Measurements from ENCODE around the gene CCDC39. TPM values are rescaled to one million over a fixed set of nuclear protein-coding genes. Genes with fewer than 3 reads are reported as not detected.
A peak's percentile ranks its signal among the peaks of the same experiment; 100 is the strongest.
"Not testable (repeated sequence)": the region's sequence is repeated elsewhere in the genome, so short reads cannot be mapped to it uniquely, and the experiment has no call there.

CCDC39 gene
- total and polyA plus RNA-seq, 11 donors, result not detected

GRCh38 chr3:180619723-180620122 is 59.6 kb downstream of the CCDC39 start:
- Histone ChIP-seq H3K27ac (no peak overlapping the region), H3K27me3 (no peaks in the 10 kb centered on the region), H3K4me1 (no peaks in the 10 kb centered on the region), H3K36me3 (peaks cover 0 to 3% (median 0%) of the 10 kb centered on the region in 9 donors), H3K9me3 (peaks cover 0 to 3% (median 0%) of the 10 kb centered on the region in 12 donors), H3K4me3 (no peak overlapping the region)
- ATAC-seq, result no peak
- intact Hi-C loops (cut with DNase I), result no loop called here
- WGBS, 4 donors, result 57 to 64% (median 61%) methylated on average over 2 of the region's 2 CpGs
- TF ChIP-seq POLR2A (IDR thresholded peaks at IDR 0.05) (no peak), CTCF (IDR thresholded peaks at IDR 0.05) (no peak)
- no peak for DNase-seq

GRCh38 chr3:180618563-180618962 is 60.7 kb downstream of the CCDC39 start:
- H3K4me3 ChIP-seq; H3K36me3 ChIP-seq; ATAC-seq; H3K27me3 ChIP-seq; H3K27ac ChIP-seq; H3K4me1 ChIP-seq; intact Hi-C loops (cut with DNase I); H3K9me3 ChIP-seq; DNase-seq: not testable (repeated sequence)
- WGBS, 4 donors, result 94 to 98% (median 96%) methylated on average over 2 of the region's 2 CpGs

DNA sequence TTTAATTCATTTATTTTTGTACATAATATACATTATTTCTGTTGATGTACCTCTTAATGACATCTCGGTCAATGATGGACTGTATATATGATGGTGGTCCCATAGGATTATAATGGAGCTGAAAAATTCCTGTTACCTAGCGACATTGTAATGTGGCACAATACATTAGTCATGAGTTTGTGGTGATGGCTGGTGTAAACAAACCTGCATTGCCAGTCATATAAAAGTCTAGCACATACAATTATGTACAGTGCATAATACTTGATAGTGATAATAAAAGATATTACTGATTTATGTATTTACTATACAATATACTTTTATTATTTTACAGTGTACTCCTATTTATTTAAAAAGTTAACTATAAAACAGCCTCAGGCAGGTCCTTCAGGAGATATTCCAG is 62.2 kb downstream of the CCDC39 start:
- Histone ChIP-seq H3K27ac (no peak overlapping the region), H3K36me3 (peaks cover 0 to 22% (median 10%) of the 10 kb centered on the region in 9 donors), H3K27me3 (no peaks in the 10 kb centered on the region), H3K4me3 (no peak overlapping the region), H3K4me1 (no peaks in the 10 kb centered on the region), H3K9me3 (peaks cover 0 to 3% (median 0%) of the 10 kb centered on the region in 12 donors)
- ATAC-seq (no peak), DNase-seq (no peak)
- WGBS, 4 donors, result 95 to 100% (median 97%) methylated on average over 2 of the region's 2 CpGs
- TF ChIP-seq POLR2A (IDR thresholded peaks at IDR 0.05), result no peak
- TF ChIP-seq CTCF (IDR thresholded peaks at IDR 0.05), result no peak
- intact Hi-C loops (cut with DNase I), result no loop called here

DNA sequence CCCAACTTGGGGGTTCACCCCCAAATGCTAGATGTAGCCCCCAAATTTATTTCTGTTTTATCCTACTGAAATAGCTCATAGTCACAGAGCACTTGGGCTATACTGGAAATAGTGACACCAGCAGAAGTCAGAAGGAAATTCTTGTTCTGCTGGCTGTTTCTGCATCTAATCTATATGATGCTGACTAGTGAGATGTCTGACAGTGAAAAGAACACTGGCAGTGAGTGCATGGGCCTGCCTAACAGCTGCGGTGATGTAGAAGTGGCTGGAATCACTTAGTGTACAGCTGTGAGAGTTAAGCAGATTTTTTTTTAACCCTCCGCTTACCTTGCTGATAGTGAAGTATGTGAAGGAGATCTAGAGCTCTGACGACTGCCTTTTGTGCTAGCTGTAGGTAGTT is 63.3 kb downstream of the CCDC39 start:
- ATAC-seq, result no peak
- Histone ChIP-seq H3K4me3 (no peak overlapping the region), H3K9me3 (peaks cover 0 to 3% (median 0%) of the 10 kb centered on the region in 12 donors), H3K36me3 (peaks cover under 1 to 33% (median 21%) of the 10 kb centered on the region in 9 donors), H3K4me1 (no peaks in the 10 kb centered on the region), H3K27ac (no peak overlapping the region), H3K27me3 (no peaks in the 10 kb centered on the region)
- 42 to 54% (median 47%) methylated on average over 3 of the region's 3 CpGs for WGBS, 4 donors
- no peak for DNase-seq
- TF ChIP-seq POLR2A (IDR thresholded peaks at IDR 0.05), result no peak
- TF ChIP-seq CTCF (IDR thresholded peaks at IDR 0.05), result no peak
- intact Hi-C loops (cut with DNase I), result no loop called here

DNA sequence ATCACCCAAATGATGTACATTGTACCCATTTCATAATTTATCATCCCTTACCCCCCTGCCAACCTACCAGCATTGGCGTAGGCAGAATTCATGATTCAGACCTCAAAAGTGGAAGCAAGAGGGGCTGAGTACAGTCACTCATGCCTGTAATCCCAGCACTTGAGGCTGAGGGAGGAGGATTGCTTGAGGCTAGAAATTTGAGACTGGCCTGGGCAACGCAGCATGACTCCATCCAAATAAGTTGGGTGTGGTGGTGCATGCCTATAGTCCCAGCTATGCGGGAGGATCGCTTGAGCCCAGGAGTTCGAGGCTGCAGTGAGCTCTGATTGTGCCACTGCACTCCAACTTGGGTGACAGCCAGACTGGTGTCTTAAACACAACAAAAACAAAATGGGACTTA is 66.9 kb downstream of the CCDC39 start:
- WGBS, 4 donors, result 92 to 96% (median 94%) methylated on average over 5 of the region's 5 CpGs
- Histone ChIP-seq H3K27me3 (no peaks in the 10 kb centered on the region), H3K4me1 (no peaks in the 10 kb centered on the region), H3K36me3 (peaks cover 4 to 69% (median 54%) of the 10 kb centered on the region in 9 donors), H3K4me3 (no peak overlapping the region), H3K27ac (no peak overlapping the region), H3K9me3 (no peaks in the 10 kb centered on the region)
- TF ChIP-seq CTCF (IDR thresholded peaks at IDR 0.05), result no peak
- TF ChIP-seq POLR2A (IDR thresholded peaks at IDR 0.05), result no peak
- ATAC-seq, result peak in 1 of 4 donors; percentile 29
- no peak for DNase-seq
- intact Hi-C loops (cut with DNase I), result no loop called here

Measured in heart left ventricle (tissue), 16 donors.